DMS53 treated with DMSO at 0.1 percent for 48 hours (cell line): ENCODE measurements around the gene KCTD21.

ENCODE experiments used
- DNase-seq: peaks from one replicate; lab custom pipeline; 2025; ENCODE audit not compliant: unreplicated experiment; lab: John Stamatoyannopoulos, UW

The KCTD21 gene

GRCh38 chr11:78219493-78220217 is 31.2 kb upstream of the KCTD21 start:
- DNase-seq, result no peak

GRCh38 chr11:78218707-78219492 is 30.5 kb upstream of the KCTD21 start:
- no peak for DNase-seq

- no peak for DNase-seq
These were observed 29.5 kb upstream of the KCTD21 start for GRCh38 chr11:78217650-78218541.

GRCh38 chr11:78216571-78217287 is 28.3 kb upstream of the KCTD21 start:
- DNase-seq, result no peak

- DNase-seq, result no peak
These were observed 27.6 kb upstream of the KCTD21 start for GRCh38 chr11:78216021-78216420.

GRCh38 chr11:78214331-78215194 is 26.1 kb upstream of the KCTD21 start:
- DNase-seq, result no peak

- DNase-seq, result no peak
These were observed 25.3 kb upstream of the KCTD21 start for GRCh38 chr11:78213526-78214330.

- no peak for DNase-seq
These were observed 24.4 kb upstream of the KCTD21 start for GRCh38 chr11:78212586-78213371.

- no peak for DNase-seq
These were observed 23.1 kb upstream of the KCTD21 start for GRCh38 chr11:78211565-78211964.

GRCh38 chr11:78210000-78210608 is 21.7 kb upstream of the KCTD21 start:
- DNase-seq, result no peak

GRCh38 chr11:78209478-78209877 is 21.1 kb upstream of the KCTD21 start:
- no peak for DNase-seq

- DNase-seq, result no peak
These were observed 20.1 kb upstream of the KCTD21 start for GRCh38 chr11:78208257-78209165.

GRCh38 chr11:78207532-78208256 is 19.3 kb upstream of the KCTD21 start:
- no peak for DNase-seq

- DNase-seq, result no peak
These were observed 17.3 kb upstream of the KCTD21 start for GRCh38 chr11:78205691-78206090.

GRCh38 chr11:78205256-78205655 is 16.8 kb upstream of the KCTD21 start:
- DNase-seq, result no peak

GRCh38 chr11:78203184-78203583 is 14.8 kb upstream of the KCTD21 start:
- DNase-seq, result no peak
